SKM-1 treated with dmso at 0.1 percent for 144 hours (cell line): Measurements from ENCODE around the gene AFG1L.
"Not testable (repeated sequence)": the region's sequence is repeated elsewhere in the genome, so short reads cannot be mapped to it uniquely, and the experiment has no call there.

ENCODE experiments used
- DNase-seq: peaks from one replicate; lab custom pipeline; 2025; ENCODE audit not compliant: unreplicated experiment; lab: John Stamatoyannopoulos, UW

The AFG1L gene

DNA sequence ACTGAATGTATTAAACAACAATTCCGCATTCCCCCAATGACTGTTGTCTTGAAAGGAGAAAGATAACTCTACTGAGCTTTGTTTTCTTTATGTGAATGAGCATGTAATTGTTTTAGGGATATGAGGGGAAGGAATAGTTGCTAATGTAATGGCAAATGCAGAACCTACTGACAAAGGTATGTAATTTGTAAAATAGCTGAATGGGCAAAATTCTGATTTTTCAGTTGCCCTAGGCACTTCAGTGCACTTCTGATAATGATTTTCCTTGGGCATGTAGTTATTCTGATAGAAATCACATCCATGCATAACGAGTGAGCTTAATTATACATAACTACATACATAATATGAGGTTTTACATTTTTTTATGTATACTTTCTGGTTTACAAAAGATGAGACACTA is 212.5 kb downstream of the AFG1L start:
- DNase-seq, result no peak

DNA sequence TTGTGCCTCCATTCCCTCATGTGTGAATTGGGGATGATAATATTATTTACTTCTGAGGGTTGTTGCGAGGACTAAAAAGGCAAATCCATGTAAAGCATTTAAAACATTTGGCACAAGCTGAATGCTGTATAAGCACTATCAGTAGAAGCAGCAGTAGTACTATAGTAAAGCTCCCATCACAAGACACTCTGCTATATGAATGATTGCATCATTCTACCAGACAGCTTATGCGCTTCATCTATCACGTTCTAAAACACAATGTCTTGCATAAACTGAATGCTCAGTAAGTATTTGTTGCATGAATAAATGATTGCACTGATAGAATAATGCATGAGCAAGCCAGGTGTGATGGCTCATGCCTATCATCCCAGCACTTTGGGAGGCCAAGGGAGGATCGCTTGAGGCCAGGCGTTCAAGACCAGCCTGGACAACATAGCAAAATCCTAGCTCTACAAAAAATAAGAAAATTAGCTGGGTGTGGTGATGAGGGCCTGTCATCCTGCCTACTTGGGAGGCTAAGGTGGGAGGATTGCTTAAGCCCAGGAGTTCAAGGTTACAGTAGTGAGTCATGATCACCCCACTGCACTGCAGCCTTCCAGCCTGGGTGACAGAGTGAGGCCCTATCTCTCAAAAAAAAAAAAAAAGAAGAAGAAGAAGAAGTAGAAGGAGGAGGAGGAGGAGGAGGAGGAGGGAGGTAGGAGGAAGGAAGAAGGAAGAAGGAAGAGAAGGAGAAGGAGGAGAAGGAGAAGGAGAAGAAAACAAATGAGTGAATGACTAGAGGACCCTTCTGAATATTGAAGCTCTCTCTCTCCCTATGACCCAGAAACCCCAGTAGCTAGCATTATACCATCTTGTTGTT is 215.8 kb downstream of the AFG1L start:
- no peak for DNase-seq

DNA sequence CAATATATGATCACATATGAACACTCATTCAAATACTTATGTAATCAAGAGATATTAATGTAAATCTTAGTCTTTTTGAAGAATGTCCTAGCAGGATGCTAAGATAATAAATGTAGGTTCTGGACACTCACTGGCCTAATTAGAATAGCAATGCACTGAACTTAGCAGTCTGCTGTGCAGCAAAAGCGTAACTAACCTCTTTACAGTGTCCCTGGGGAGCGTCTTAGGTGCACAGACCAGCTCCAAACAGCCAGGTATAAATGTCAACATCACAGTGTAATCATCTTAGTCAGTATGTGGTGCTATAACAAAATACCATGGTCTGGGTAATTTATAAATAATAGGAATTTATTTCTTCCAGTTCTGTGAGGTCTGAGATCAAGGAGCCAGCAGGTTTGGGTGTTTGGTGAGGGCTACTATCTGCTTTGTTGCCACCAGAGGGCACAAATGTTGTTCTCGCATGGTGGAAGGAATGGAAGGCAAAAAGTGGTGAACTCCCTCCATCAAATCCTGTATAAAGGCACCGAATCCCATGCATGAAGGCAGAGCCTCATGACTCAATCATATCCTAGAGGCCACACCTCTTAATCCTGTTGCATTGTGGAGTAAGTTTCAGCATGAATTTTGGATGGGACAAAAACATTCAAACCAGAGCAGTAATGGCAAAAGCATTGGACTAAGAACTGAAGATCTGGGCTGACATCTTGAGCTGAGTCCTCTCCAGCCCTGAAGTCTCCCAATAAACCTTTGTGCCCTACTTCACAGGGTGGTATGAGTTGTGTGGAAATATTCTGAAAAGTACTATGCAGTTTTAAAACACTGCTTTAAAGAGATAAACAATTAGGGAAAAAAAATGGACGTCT is 224.1 kb downstream of the AFG1L start:
- DNase-seq, result no peak

DNA sequence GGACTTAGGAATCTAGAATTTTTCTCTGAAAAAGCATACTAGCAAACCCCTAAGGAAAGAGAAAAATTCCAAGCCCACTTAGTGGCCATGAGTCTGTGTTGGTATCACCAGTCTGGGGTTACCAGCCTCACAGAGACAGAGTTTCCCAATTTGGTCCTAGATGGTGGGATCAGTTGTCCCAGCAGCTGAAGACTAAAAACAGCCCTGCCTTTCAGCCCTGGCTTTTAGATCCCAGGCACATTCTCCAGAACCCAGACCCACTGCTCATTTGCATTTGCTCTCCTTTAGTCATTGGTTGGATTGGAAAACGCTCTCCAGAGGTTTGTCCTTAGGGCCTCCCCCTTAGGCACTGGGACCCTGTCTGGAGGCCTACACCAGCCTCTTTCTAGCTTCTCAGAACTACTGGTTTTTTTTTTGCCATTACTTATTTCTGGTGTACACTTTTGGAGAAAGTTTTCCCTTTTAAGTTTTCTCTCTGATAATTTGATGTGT is 226.8 kb downstream of the AFG1L start:
- no peak for DNase-seq

DNA sequence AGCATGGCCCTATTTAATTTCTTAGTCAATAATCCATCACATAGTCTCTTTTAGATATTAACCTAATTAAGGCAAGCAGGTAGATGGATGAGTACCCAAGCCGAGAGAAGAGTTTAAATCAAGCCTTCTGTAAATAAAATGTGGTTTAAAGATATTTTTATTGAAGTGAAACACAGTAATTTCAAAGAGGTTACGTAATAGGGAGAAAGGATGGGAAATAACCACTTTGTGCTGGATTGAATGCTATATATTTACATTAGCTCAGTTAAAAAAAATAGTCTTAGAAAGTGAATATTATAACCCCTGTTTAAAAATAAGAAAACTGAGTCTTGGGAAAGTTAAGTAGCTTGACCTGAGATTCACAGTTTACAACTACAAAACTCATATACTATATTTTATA is 228.8 kb downstream of the AFG1L start:
- no peak for DNase-seq

DNA sequence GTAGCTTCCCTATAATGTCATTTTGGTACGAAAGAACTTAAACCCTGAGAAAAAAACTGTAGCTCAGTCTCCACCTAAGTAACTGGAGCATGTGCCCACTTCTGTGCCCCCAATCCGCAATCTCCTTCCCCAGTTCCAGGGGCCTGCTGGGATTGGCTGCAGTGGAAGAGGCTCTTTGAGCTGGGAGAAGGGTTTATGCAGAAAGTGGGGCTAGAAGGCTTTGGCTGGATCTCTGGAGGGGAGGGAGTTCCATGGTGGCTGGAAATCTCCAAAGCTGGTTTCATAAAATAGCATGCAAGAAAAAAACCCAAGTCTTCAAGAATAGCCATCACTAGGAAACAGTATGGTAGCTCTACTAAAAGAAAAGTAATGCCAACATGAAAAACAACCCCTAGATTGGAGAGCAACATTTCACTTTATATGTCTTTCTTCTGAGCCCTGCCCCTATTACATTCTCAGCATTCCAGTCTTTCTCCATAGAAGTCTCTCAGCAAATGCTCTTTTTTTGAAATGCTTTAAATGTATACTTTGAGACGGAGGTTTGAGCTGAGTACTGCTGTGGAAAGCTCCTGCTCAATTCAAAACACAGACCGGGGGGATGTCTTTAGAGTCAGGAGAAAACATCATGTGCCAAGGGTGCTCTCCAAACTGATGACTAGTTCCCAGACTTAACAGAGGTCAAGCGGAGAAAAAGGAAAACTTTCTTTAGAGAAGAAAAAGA is 229.8 kb downstream of the AFG1L start:
- no peak for DNase-seq

DNA sequence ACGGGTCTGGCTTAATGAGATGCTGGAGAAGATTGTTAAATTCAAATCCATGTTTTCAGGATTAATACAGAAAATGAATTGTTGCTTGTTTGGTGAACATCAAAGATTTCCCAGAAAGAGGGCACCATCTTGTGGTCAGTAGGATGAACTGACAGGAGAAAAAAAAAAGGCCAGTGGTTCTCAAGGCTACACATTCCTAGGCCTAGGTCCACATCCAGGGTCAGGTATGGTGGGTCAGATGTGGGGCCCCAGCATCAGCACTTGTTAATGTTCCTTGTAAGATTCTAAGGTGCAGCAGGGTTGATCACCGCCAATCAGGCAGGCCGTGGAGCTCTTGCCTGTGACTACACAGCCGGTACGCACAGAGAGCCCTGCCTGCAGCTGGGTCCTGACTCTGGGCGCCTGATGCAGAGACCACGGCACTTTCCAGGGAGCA is 231.9 kb downstream of the AFG1L start:
- peak; percentile 37 for DNase-seq

DNA sequence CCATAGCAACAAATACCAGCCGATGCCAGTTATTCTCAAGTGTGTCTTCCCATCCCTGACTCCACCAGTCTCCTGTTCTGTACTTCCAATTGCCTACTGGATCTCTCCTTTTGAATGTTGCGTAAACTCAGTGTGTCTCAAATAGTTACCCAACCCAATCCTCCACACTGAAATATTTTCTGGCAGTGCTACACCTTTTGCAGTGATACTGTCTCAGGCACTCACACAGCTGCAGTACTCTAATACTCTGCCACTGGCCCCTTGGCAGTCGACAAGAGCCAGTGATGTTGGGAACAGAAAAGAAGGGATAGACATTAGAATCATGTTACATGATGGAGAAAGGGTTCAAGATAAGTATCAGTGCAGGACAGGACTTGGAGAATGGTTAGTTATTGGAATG is 234.0 kb downstream of the AFG1L start:
- DNase-seq, result no peak

DNA sequence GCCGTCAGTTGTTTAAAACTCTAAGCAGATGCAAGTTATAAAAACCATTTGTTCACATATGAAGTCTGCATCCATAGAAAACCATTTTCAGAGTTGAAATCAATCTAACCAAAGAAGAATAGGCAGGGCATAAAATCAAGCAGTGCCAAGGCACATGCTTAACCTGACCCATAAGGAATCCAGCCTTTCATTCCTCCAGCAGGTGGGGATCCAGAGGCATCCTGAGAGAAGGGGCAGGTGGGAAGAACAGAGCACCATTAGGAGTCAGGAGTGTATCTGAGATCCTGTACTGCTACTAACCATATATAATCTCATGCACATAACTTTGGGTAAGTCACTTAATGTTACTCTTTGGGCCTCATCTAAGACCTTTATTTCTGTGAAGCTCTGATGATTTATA is 236.5 kb downstream of the AFG1L start:
- DNase-seq, result no peak

DNA sequence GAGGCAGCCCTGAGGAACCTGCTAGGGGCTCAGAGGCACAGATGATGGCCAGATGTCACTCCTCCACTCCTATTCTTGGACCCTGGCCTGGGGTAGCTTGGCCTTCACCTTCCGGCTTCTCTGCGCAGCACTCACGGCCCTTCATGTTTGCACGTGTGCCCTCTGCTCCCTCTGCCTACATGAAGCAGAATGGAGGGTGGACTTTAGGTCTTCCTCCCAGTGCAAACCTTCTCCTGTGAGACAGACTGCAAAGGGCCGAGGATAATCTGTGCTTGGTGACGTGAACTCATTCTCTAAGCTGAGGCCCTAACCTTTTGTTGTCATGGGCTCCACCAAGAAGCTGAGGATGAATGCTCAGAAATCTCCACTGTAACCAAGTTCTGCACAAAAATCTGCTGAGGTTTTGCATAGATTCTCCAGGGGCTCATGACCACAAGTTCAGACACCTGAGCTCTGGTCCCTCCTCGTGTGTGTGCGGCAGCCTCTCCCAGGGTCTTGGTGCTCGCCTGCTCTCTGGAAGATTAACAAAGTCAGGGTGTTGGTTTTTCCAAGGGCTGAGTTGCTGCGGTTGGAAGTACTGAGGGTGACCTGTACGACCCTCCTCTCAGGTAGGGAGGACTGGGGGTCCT is 240.4 kb downstream of the AFG1L start:
- no peak for DNase-seq

DNA sequence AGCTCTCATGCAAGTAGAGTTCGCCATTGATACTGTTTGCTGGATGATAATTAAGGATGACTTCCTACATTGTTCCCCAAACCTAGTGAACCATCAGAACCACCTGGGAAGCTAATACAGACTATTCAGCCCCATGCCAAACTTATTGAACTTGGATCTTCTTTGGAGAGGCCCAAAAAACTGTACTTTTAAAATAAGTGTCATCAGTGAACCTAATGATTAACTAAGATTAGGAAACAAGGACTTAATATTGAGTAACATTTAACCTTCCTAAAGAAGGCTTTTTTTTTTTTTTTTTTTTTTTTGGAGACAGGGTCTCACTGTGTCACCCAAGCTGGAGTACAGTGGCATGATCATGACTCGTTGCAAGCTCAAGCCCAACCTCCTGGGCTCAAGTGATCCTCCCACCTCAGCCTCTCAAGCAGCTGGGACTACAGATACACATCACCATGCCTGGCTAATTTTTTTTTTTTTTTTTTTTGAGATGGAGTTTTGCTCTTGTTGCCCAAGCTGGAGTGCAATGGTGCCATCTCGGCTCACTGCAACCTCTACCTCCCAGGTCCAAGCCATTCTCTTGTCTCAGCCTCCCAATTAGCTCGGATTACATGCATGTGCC is 241.2 kb downstream of the AFG1L start:
- DNase-seq, result not testable (repeated sequence)

DNA sequence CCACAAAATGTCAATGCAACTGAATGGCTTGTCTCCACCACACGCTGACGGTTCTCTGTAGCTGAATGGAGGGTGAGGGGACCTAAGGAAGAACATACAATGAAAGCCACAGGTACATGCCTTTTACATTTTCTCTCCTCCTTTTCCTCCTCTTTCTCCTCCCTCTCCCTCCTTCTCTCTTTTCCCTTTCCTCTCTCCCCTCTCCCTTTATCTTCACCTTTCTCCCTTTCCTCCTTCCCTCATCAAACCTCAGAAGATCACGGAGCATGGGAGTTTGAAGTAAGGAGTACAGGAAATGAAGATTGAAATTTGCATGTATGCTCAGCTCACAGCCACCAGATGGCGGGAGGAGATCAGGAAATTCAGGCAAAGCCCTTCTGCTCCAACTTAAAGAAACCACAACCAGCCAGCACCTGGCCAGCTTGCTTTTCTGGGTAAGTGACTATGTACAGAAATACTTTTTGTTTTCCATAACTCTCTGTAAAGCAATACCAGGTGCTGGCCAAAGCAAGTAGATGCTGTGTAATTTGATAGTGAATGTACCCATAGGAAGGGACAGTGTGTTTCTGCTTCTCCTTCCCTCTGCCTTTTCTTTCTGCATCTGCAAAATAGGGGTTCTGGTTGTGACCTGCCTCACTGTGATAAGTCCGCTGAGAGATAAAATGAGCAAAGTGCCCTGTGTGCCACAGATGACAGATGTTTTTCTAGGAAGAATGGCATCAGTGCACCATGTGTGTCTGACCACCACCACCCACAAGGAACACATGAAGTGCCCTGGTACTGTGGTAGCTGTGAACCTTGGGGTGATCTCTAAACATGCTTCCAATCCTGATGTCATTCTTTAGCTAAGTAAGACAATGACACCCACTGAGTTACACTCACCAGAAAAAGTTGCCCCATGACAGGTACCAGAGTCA is 247.2 kb downstream of the AFG1L start:
- peak; percentile 73 for DNase-seq

DNA sequence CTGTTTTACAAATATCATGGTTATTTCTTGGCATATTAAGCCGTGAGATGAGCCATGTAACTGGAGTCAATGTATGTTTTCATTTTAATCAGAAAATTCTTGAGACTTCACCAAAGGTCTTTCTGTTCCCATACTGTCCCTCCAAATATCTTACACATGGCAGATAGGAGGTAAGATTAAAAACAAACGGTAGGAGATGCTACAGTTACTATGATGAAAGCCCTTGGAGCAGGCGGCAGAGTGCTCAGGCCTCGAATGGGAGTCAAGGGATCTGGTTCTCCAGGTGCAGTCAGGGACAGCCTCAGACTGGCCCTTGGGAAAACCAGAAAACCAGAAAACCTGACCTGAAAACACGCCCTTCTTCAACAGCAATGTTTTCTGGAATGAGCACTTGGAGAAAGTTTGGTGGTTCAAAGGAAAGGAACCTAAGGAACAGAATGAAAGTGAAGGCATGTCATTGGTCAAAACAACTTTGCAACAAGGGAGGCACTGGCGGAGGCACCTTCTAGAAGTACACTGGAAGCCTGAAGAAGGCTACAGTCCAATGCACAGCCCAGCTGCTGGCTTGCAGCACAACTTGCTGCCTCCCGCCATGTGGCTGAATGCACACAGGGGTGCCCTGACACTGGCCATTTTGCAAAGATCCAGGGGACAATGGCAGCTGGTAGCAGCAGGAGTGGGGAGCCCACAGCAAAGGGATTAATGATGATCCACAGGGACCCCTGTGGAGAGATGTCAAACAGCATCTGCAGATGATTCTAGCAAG is 248.5 kb downstream of the AFG1L start:
- no peak for DNase-seq

DNA sequence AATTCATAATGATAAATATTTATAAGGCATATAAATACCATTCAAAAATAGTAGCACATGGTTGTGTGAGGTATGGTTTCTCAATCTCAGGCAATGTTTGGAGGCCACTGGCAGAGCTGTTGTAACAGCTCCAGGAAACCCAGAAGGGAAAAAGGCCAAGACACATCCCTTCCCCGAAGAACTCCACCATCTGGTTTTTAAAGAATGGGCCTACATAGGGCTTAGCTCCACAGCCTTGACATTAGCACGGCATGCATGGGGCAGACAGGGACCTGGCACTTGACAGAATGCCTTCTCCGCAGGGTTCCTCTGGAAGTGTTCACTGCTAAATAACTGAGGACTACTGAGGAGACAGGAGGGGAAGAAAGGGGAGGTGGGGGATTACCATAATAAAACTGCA is 249.8 kb downstream of the AFG1L start:
- DNase-seq, result no peak

DNA sequence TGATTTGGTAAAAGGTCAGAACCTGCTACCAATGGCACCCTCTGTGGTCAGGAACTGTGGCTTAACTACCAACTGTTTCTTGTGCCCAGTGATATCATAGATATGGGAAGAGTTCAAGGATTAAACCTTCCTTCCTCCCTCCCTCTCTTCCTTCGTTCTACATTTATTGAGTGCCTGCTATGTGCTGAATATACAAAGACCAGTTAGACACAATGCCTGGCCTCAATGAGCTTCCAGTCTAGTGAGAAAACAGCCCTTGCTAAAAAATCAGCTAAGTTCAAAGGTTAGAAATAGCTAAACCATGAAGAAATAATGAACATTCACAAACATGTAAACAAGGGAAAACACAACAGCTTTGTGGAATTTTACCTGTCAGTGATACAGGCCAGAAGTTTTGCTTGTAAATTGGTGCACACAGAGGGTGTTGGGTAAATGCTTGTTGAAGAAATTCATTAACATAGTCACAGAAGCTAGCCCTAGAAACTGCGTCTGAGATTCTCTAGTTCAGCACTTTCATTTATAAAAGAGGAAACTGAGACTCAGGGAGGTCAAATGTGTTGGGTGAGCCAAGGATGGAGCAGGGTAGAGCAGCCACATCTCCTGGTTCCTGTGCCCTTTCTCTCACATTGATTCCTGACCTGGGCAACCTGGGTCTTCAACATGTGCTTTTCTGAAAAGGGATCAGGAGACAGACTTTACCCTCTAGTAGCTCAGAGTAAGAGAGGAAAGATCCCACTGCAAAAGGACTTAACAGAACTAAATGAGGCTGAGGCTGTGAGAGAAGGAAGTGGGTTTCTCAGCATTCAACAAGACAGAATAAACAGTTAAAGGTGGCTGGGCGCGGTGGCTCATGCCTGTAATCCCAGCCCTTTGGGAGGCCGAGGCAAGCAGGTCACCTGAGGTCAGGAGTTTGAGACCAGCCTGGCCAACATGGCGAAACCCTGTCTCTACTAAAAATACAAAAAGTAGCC is 251.5 kb downstream of the AFG1L start:
- DNase-seq, result peak; percentile 72

DNA sequence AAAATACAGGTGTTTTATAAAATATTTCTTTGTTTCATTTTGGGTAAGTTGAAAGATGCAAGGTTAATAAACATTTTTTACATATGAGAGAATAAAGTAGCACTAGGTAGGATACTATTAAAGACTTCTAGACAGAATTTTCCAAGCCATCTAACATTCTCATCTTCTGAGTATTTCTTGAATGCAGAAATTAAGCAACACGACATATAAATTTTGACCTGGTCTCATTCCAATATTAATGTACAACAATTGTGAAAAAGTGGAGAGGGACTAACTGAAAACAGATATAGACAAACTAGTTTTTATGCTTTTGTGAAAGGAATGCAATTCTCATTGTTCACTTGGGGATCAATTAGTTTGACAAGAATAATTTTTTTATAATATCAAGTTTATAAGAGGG is 254.4 kb downstream of the AFG1L start:
- DNase-seq, result no peak

DNA sequence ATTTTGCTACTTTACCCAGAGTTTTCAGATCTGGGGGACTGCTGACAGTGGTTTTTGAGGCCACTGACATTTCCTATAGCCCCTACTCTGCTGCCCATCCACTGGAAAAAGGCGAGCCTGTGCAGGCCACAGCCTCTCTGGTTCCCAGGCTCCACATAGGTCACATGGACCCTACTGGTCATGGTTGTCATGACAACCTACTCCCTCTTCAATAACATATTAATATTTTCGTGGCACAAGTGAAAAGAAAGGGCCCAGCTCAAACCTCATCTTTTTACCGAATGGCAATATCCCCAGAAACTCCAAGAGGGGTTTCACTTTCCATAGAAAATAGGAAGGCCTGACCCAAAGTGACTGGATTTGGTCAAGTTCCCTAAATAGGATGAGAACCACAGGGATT is 254.9 kb downstream of the AFG1L start:
- DNase-seq, result no peak
